ENCODE data around the gene PTBP3.
A peak's percentile ranks its signal among the peaks of the same experiment; 100 is the strongest.

The PTBP3 gene

GRCh38 chr9:112354081-112354743 lies 20.8 kb upstream of the PTBP3 start:
- H3K4me3 ChIP-seq (ENCODE audit: low read length): no peak overlapping the region
- H3K4me1 ChIP-seq (ENCODE audit: insufficient read depth, low read length): peaks cover 6% of the 10 kb centered on the region; the same call in 1 of the 2 replicates
- H3K27ac ChIP-seq (ENCODE audit: low read length): no peak overlapping the region
- H3K9me3 ChIP-seq (ENCODE audit: insufficient read depth, low read depth, low read length): no peaks in the 10 kb centered on the region
- H3K36me3 ChIP-seq (ENCODE audit: insufficient read depth, low read depth, low read length): no peaks in the 10 kb centered on the region
- H3K9ac ChIP-seq (ENCODE audit: low read depth, low read length): no peak overlapping the region
- no peaks in the 10 kb centered on the region for H3K27me3 ChIP-seq (ENCODE audit: insufficient read depth, low read length)

- H3K4me3 ChIP-seq (ENCODE audit: low read length): no peak overlapping the region
- H3K9me3 ChIP-seq (ENCODE audit: insufficient read depth, low read depth, low read length): no peaks in the 10 kb centered on the region
- no peak overlapping the region for H3K9ac ChIP-seq (ENCODE audit: low read depth, low read length)
- peaks cover 13% of the 10 kb centered on the region; the same call in 1 of the 2 replicates for H3K4me1 ChIP-seq (ENCODE audit: insufficient read depth, low read length)
- H3K27me3 ChIP-seq (ENCODE audit: insufficient read depth, low read length): no peaks in the 10 kb centered on the region
- no peak overlapping the region for H3K27ac ChIP-seq (ENCODE audit: low read length)
- no peaks in the 10 kb centered on the region for H3K36me3 ChIP-seq (ENCODE audit: insufficient read depth, low read depth, low read length)
Measured at GRCh38 chr9:112352209-112352608, 18.8 kb upstream of the PTBP3 start.

- peaks cover 13% of the 10 kb centered on the region; the same call in 1 of the 2 replicates for H3K4me1 ChIP-seq (ENCODE audit: insufficient read depth, low read length)
- H3K27ac ChIP-seq (ENCODE audit: low read length): no peak overlapping the region
- no peak overlapping the region for H3K4me3 ChIP-seq (ENCODE audit: low read length)
- H3K9me3 ChIP-seq (ENCODE audit: insufficient read depth, low read depth, low read length): no peaks in the 10 kb centered on the region
- H3K27me3 ChIP-seq (ENCODE audit: insufficient read depth, low read length): no peaks in the 10 kb centered on the region
- H3K36me3 ChIP-seq (ENCODE audit: insufficient read depth, low read depth, low read length): no peaks in the 10 kb centered on the region
- no peak overlapping the region for H3K9ac ChIP-seq (ENCODE audit: low read depth, low read length)
Measured at GRCh38 chr9:112351184-112351583, 17.8 kb upstream of the PTBP3 start.

GRCh38 chr9:112349008-112349333 lies 15.6 kb upstream of the PTBP3 start:
- Histone ChIP-seq H3K36me3 (ENCODE audit: insufficient read depth, low read depth, low read length) (no peaks in the 10 kb centered on the region), H3K27ac (ENCODE audit: low read length) (no peak overlapping the region), H3K9me3 (ENCODE audit: insufficient read depth, low read depth, low read length) (no peaks in the 10 kb centered on the region), H3K27me3 (ENCODE audit: insufficient read depth, low read length) (no peaks in the 10 kb centered on the region), H3K4me3 (ENCODE audit: low read length) (peak overlapping the region; percentile 55; the same call in 1 of the 2 replicates), H3K4me1 (ENCODE audit: insufficient read depth, low read length) (peaks cover 9% of the 10 kb centered on the region; the same call in 1 of the 2 replicates), H3K9ac (ENCODE audit: low read depth, low read length) (peak overlapping the region; percentile 53; the same call in 1 of the 2 replicates)

GRCh38 chr9:112348257-112349007 lies 15.0 kb upstream of the PTBP3 start:
- peak overlapping the region; percentile 55 for H3K4me3 ChIP-seq (ENCODE audit: low read length)

GRCh38 chr9:112341730-112342129 lies 8.3 kb upstream of the PTBP3 start:
- Histone ChIP-seq H3K9me3 (ENCODE audit: insufficient read depth, low read depth, low read length) (no peaks in the 10 kb centered on the region), H3K4me1 (ENCODE audit: insufficient read depth, low read length) (no peaks in the 10 kb centered on the region; the same call in 1 of the 2 replicates), H3K4me3 (ENCODE audit: low read length) (no peak overlapping the region), H3K27ac (ENCODE audit: low read length) (no peak overlapping the region), H3K27me3 (ENCODE audit: insufficient read depth, low read length) (no peaks in the 10 kb centered on the region), H3K36me3 (ENCODE audit: insufficient read depth, low read depth, low read length) (no peaks in the 10 kb centered on the region), H3K9ac (ENCODE audit: low read depth, low read length) (no peak overlapping the region)

More at GRCh38 chr9:112348257-112349007, 15.0 kb upstream of the PTBP3 start:
- Histone ChIP-seq H3K36me3 (ENCODE audit: insufficient read depth, low read depth, low read length) (no peaks in the 10 kb centered on the region), H3K4me1 (ENCODE audit: insufficient read depth, low read length) (peaks cover 9% of the 10 kb centered on the region; the same call in 1 of the 2 replicates), H3K27me3 (ENCODE audit: insufficient read depth, low read length) (no peaks in the 10 kb centered on the region), H3K27ac (ENCODE audit: low read length) (peak overlapping the region; percentile 25), H3K9ac (ENCODE audit: low read depth, low read length) (peak overlapping the region; percentile 53; the same call in 1 of the 2 replicates), H3K9me3 (ENCODE audit: insufficient read depth, low read depth, low read length) (no peaks in the 10 kb centered on the region)

- H3K4me3 ChIP-seq (ENCODE audit: low read length): no peak overlapping the region
Measured at GRCh38 chr9:112339886-112340285, 6.5 kb upstream of the PTBP3 start.

GRCh38 chr9:112338561-112338960 lies 5.1 kb upstream of the PTBP3 start:
- Histone ChIP-seq H3K9ac (ENCODE audit: low read depth, low read length) (no peak overlapping the region), H3K27me3 (ENCODE audit: insufficient read depth, low read length) (no peaks in the 10 kb centered on the region), H3K4me1 (ENCODE audit: insufficient read depth, low read length) (no peaks in the 10 kb centered on the region; the same call in 1 of the 2 replicates), H3K36me3 (ENCODE audit: insufficient read depth, low read depth, low read length) (no peaks in the 10 kb centered on the region), H3K9me3 (ENCODE audit: insufficient read depth, low read depth, low read length) (no peaks in the 10 kb centered on the region), H3K27ac (ENCODE audit: low read length) (no peak overlapping the region), H3K4me3 (ENCODE audit: low read length) (no peak overlapping the region)

More at GRCh38 chr9:112339886-112340285, 6.5 kb upstream of the PTBP3 start:
- H3K27me3 ChIP-seq (ENCODE audit: insufficient read depth, low read length): no peaks in the 10 kb centered on the region
- no peaks in the 10 kb centered on the region for H3K9me3 ChIP-seq (ENCODE audit: insufficient read depth, low read depth, low read length)
- no peak overlapping the region for H3K27ac ChIP-seq (ENCODE audit: low read length)
- no peak overlapping the region for H3K9ac ChIP-seq (ENCODE audit: low read depth, low read length)
- no peaks in the 10 kb centered on the region for H3K36me3 ChIP-seq (ENCODE audit: insufficient read depth, low read depth, low read length)
- H3K4me1 ChIP-seq (ENCODE audit: insufficient read depth, low read length): no peaks in the 10 kb centered on the region; the same call in 1 of the 2 replicates

GRCh38 chr9:112337547-112337946 lies 4.1 kb upstream of the PTBP3 start:
- H3K36me3 ChIP-seq (ENCODE audit: insufficient read depth, low read depth, low read length): no peaks in the 10 kb centered on the region
- no peak overlapping the region for H3K4me3 ChIP-seq (ENCODE audit: low read length)

GRCh38 chr9:112334432-112334841 lies 1.0 kb upstream of the PTBP3 start:
- no peaks in the 10 kb centered on the region for H3K27me3 ChIP-seq (ENCODE audit: insufficient read depth, low read length)
- no peaks in the 10 kb centered on the region for H3K36me3 ChIP-seq (ENCODE audit: insufficient read depth, low read depth, low read length)
- H3K4me1 ChIP-seq (ENCODE audit: insufficient read depth, low read length): peaks cover 10% of the 10 kb centered on the region; the same call in 1 of the 2 replicates
- peak overlapping the region; percentile 91; the same call in 1 of the 2 replicates for H3K9ac ChIP-seq (ENCODE audit: low read depth, low read length)
- no peaks in the 10 kb centered on the region for H3K9me3 ChIP-seq (ENCODE audit: insufficient read depth, low read depth, low read length)
- peak overlapping the region; percentile 85 for H3K4me3 ChIP-seq (ENCODE audit: low read length)
- H3K27ac ChIP-seq (ENCODE audit: low read length): no peak overlapping the region

More at GRCh38 chr9:112337547-112337946, 4.1 kb upstream of the PTBP3 start:
- Histone ChIP-seq H3K9me3 (ENCODE audit: insufficient read depth, low read depth, low read length) (no peaks in the 10 kb centered on the region), H3K9ac (ENCODE audit: low read depth, low read length) (no peak overlapping the region), H3K4me1 (ENCODE audit: insufficient read depth, low read length) (no peaks in the 10 kb centered on the region; the same call in 1 of the 2 replicates), H3K27me3 (ENCODE audit: insufficient read depth, low read length) (no peaks in the 10 kb centered on the region), H3K27ac (ENCODE audit: low read length) (no peak overlapping the region)

GRCh38 chr9:112333639-112334431 lies 416 bp upstream of the PTBP3 start:
- Histone ChIP-seq H3K27ac (ENCODE audit: low read length) (no peak overlapping the region), H3K4me3 (ENCODE audit: low read length) (peak overlapping the region; percentile 95), H3K36me3 (ENCODE audit: insufficient read depth, low read depth, low read length) (no peaks in the 10 kb centered on the region), H3K4me1 (ENCODE audit: insufficient read depth, low read length) (peaks cover 10% of the 10 kb centered on the region; the same call in 1 of the 2 replicates), H3K9me3 (ENCODE audit: insufficient read depth, low read depth, low read length) (no peaks in the 10 kb centered on the region), H3K9ac (ENCODE audit: low read depth, low read length) (peak overlapping the region; percentile 91), H3K27me3 (ENCODE audit: insufficient read depth, low read length) (no peaks in the 10 kb centered on the region)
